ENCODE measurements around the gene CST7. TPM values are rescaled to one million over a fixed set of nuclear protein-coding genes. Genes with fewer than 3 reads are reported as not detected.
"Not testable (repeated sequence)": the region's sequence is repeated elsewhere in the genome, so short reads cannot be mapped to it uniquely, and the experiment has no call there.

Gene CST7
- total RNA-seq, 1 donor from 2014 or later, result 11.7 TPM

DNA sequence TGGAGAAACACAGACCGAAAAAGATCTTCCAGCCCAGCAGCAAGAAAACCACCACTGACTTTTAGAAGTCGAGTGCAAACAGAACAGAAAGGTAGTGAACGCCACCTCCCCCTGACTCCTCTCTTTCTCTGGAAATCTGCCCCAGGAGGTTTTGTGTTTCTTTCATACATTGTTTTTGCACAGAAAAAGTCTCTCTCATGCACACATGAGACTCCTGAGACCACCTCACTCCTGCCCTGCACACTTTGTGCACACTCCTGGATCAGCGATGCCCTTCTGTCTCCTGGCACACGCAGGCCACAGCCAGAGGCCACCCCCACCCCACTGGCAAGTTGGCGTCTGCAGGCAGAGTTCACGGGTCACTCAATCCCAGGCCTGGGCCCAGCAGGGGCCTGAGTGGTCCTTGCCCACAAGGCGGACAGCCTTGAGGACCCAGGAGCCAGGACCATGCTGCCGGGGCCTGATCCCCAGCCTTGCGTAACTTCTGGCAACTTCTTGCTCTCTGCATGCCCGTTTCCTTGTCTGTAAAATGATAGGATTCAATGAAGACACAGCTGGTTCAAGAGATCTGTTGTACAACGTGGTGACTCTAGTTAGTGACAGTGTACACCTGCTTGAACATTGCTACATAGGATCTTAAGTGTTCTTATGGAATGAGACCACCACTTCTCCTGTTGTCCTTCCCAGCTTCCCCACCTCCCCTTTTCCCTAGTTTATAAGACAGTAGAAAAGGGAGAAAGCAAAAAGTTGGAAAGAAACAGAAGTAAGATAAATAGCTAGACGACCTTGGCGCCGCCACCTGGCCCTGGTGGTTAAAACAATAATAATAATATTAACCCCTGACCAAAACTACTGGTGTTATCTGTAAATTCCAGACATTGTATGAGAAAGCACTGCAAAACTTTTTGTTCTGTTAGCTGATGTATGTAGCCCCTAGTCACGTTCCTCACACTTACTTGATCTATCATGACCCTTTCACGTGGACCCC lies 30.2 kb upstream of the CST7 start:
- H3K4me3 ChIP-seq, result no peak overlapping the region
- no peak overlapping the region for H3K27ac ChIP-seq
- intact Hi-C loops (cut with DNase I), result no loop called here
- DNase-seq (no peak), ATAC-seq (peak; percentile 31 to 56)
- TF ChIP-seq, protein P1, sequence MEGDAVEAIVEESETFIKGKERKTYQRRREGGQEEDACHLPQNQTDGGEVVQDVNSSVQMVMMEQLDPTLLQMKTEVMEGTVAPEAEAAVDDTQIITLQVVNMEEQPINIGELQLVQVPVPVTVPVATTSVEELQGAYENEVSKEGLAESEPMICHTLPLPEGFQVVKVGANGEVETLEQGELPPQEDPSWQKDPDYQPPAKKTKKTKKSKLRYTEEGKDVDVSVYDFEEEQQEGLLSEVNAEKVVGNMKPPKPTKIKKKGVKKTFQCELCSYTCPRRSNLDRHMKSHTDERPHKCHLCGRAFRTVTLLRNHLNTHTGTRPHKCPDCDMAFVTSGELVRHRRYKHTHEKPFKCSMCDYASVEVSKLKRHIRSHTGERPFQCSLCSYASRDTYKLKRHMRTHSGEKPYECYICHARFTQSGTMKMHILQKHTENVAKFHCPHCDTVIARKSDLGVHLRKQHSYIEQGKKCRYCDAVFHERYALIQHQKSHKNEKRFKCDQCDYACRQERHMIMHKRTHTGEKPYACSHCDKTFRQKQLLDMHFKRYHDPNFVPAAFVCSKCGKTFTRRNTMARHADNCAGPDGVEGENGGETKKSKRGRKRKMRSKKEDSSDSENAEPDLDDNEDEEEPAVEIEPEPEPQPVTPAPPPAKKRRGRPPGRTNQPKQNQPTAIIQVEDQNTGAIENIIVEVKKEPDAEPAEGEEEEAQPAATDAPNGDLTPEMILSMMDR (IDR thresholded peaks at IDR 0.05), result no peak
- H3K9me3 ChIP-seq, result no peaks in the 10 kb centered on the region
- no peaks in the 10 kb centered on the region for H3K4me1 ChIP-seq
- H3K27me3 ChIP-seq (ENCODE audit: low read depth), result no peaks in the 10 kb centered on the region
- no peaks in the 10 kb centered on the region for H3K36me3 ChIP-seq

- H3K4me1 ChIP-seq; intact Hi-C loops (cut with DNase I); H3K9me3 ChIP-seq; H3K27ac ChIP-seq; ATAC-seq; H3K36me3 ChIP-seq; H3K4me3 ChIP-seq; H3K27me3 ChIP-seq (ENCODE audit: low read depth); DNase-seq: not testable (repeated sequence)
Measured at GRCh38 chr20:24919665-24920064, 29.4 kb upstream of the CST7 start.

- DNase-seq; H3K9me3 ChIP-seq; H3K27ac ChIP-seq; H3K36me3 ChIP-seq; H3K4me1 ChIP-seq; H3K4me3 ChIP-seq; H3K27me3 ChIP-seq (ENCODE audit: low read depth); ATAC-seq; intact Hi-C loops (cut with DNase I): not testable (repeated sequence)
Measured at GRCh38 chr20:24920706-24921105, 28.4 kb upstream of the CST7 start.

DNA sequence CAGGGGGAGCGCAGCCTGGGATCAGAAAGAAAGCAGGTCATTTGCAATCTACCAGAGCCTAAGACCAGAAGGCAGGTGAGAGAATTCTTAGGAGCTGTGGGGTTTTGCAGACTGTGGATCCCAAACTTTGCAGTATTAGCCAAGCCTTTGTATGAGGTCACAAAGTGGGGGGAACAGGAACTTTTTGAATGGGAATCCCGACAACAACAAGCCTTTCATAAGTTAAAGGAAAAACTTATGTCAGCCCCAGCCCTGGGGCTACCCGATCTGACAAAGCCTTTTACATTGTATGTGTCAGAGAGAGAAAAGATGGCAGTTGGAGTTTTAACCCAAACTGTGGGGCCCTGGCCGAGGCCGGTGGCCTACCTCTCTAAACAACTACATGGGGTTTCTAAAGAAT lies 19.8 kb upstream of the CST7 start:
- DNase-seq; ATAC-seq; H3K9me3 ChIP-seq; H3K27me3 ChIP-seq (ENCODE audit: low read depth); H3K4me3 ChIP-seq; intact Hi-C loops (cut with DNase I); H3K36me3 ChIP-seq: not testable (repeated sequence)
- H3K27ac ChIP-seq, result peak overlapping the region; percentile 89
- peaks cover 18% of the 10 kb centered on the region for H3K4me1 ChIP-seq

- Histone ChIP-seq H3K27ac (peak overlapping the region; percentile 89), H3K4me3 (peak overlapping the region; percentile 48), H3K4me1 (peaks cover 18% of the 10 kb centered on the region)
- H3K9me3 ChIP-seq; H3K27me3 ChIP-seq (ENCODE audit: low read depth); H3K36me3 ChIP-seq; intact Hi-C loops (cut with DNase I); DNase-seq: not testable (repeated sequence)
- TF ChIP-seq, protein P1 (IDR thresholded peaks at IDR 0.05), result peak; percentile 16
- ATAC-seq, result peak; percentile 84 to 90
Measured at GRCh38 chr20:24929867-24930723, 19.0 kb upstream of the CST7 start.

- H3K36me3 ChIP-seq; intact Hi-C loops (cut with DNase I); H3K9me3 ChIP-seq; DNase-seq; H3K27me3 ChIP-seq (ENCODE audit: low read depth); ATAC-seq: not testable (repeated sequence)
- peaks cover 18% of the 10 kb centered on the region for H3K4me1 ChIP-seq
- TF ChIP-seq, protein P1 (IDR thresholded peaks at IDR 0.05), result peak; percentile 45
- peak overlapping the region; percentile 48 for H3K4me3 ChIP-seq
- peak overlapping the region; percentile 89 for H3K27ac ChIP-seq
Measured at GRCh38 chr20:24930724-24931688, 18.1 kb upstream of the CST7 start.

GRCh38 chr20:24931893-24932292 lies 17.2 kb upstream of the CST7 start:
- H3K27me3 ChIP-seq (ENCODE audit: low read depth); H3K9me3 ChIP-seq; ATAC-seq; DNase-seq; intact Hi-C loops (cut with DNase I); H3K27ac ChIP-seq; H3K36me3 ChIP-seq: not testable (repeated sequence)
- Histone ChIP-seq H3K4me3 (peak overlapping the region; percentile 48), H3K4me1 (peaks cover 18% of the 10 kb centered on the region)

Measured in lower lobe of right lung (tissue), 2 donors.